ENCODE data around the gene MRPS6. TPM values are rescaled to one million over a fixed set of nuclear protein-coding genes. Genes with fewer than 3 reads are reported as not detected.

The MRPS6 gene
- total and polyA plus RNA-seq, 2 of the 13 experiments (the other 11 are each of a cell fraction or from before 2014, with no cell fraction given) = 14.2 to 26.9 TPM

DNA sequence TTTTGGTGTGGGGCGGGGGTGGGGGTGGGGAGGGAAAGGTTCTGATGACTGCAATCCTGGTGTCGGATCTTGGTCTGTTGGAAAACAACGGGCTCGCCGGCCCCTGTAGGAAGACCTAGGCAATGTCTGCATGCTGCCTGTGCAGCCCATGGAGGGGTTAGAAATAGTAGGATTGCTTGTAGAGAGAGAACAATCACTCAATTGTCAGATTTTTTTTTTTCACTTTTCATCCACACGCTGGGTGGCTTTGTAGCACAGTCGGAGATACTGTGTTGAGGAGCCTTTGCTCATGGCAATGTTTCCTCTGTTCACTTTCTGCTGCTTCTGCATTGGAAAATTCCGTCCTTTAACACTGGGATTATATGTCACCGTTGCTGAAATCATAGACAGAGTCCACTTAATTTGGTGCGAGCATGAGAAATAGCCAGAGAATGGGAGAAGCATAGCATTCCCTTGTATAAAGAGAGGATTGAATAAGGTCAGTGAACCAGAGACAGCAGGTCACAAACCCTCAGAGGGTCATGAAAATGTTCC, 107.5 kb downstream of the MRPS6 start (continued):
- TF ChIP-seq SOX13 (IDR thresholded peaks at IDR 0.05) = no peak
- peak in 1 of 2 experiments; percentile 65; a peak in 2 of 4 replicates for TF ChIP-seq SOX13 (CRISPR knock-in tag; conservative IDR thresholded peaks at IDR 0.05 in 1 of 2, IDR thresholded peaks at IDR 0.05 in 1 of 2)

DNA sequence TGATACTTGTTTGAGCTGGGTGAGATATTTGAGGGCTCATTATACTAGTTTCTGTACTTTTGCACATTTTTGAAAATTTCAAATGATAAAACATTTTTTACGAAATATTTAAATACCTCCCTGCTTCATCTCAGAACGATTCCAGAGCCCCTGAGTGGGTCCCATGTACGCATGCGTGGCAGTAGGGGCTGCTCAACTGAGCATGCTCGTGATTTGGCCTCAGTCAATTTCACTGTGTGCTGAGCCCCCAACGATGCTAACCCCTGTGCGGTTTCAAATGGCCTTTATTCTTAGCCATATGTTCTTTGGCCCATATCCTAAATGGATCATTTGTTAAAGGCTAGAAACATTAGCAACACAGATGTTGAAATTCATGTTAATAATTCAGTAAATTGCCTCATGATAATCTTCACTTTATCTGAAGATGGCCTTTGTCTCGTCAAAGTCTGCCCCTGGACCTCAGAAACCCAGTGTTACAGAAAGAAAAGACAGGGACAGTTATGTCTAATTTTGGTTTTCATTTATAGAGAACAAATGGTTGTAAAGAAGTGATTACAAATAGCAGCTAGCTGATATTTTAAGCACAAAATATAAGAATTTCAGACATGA, 108.2 kb downstream of the MRPS6 start:
- FAIRE-seq = no peak
- no peaks in the 10 kb centered on the region for H3K79me2 ChIP-seq (ENCODE audit: insufficient read depth, low read length)

More for the DNA sequence above, 108.2 kb downstream of the MRPS6 start:
- peak overlapping the region; percentile 34; the same call in 1 of the 2 replicates for H3K9ac ChIP-seq (ENCODE audit: insufficient read depth, low read depth, low read length)
- ChIA-PET CTCF (ENCODE audit: low intra/inter-chr PET ratio, low total read pairs) (no interaction called here), POLR2A (no interaction called here)
- H3K9me3 ChIP-seq (ENCODE audit: low read length) = no peaks in the 10 kb centered on the region
- in situ Hi-C loops (cut with HindIII; ENCODE audit: extremely low pct_ligation_motif_present, low pct_unique_long_range_greater_than_20kb) (no loop called here), intact Hi-C loops (cut with micrococcal nuclease; ENCODE audit: unreplicated experiment) (no loop called here)
- WGBS (ENCODE audit: low lambda C conversion rate) = 54% methylated on average over 8 of the region's 8 CpGs
- H3K4me2 ChIP-seq (ENCODE audit: low read depth, low read length) = peak overlapping the region; percentile 65
- no peaks in the 10 kb centered on the region for H3K27me3 ChIP-seq (ENCODE audit: control insufficient read depth in 1 of 2, insufficient read depth in 2 of 2, low read length in 2 of 2)
- no TSS peak for BruUV-seq (replicated peaks)
- ATAC-seq (no peak), DNase-seq (ENCODE audit: low spot score) (no peak)
- no peak for TF ChIP-seq ZNF607 (CRISPR knock-in tag; IDR thresholded peaks at IDR 0.05; ENCODE audit: borderline replicate concordance)
- no peak for TF ChIP-seq ZNF557 (CRISPR knock-in tag; IDR thresholded peaks at IDR 0.05)
- no peak for TF ChIP-seq RXRB (CRISPR knock-in tag; IDR thresholded peaks at IDR 0.05; ENCODE audit: borderline replicate concordance)
- TF ChIP-seq ZNF343 (CRISPR knock-in tag; IDR thresholded peaks at IDR 0.05) = no peak
- no peak for TF ChIP-seq SAP130 (CRISPR knock-in tag; IDR thresholded peaks at IDR 0.05; ENCODE audit: low read depth)
- TF ChIP-seq RARA (CRISPR knock-in tag; IDR thresholded peaks at IDR 0.05) = no peak
- no peak for TF ChIP-seq SP4 (CRISPR knock-in tag; IDR thresholded peaks at IDR 0.05)
- TF ChIP-seq, protein P1, sequence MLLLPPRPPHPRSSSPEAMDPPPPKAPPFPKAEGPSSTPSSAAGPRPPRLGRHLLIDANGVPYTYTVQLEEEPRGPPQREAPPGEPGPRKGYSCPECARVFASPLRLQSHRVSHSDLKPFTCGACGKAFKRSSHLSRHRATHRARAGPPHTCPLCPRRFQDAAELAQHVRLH (CRISPR knock-in tag; IDR thresholded peaks at IDR 0.05; ENCODE audit: borderline replicate concordance, low read depth) = no peak
- TF ChIP-seq, protein P2, sequence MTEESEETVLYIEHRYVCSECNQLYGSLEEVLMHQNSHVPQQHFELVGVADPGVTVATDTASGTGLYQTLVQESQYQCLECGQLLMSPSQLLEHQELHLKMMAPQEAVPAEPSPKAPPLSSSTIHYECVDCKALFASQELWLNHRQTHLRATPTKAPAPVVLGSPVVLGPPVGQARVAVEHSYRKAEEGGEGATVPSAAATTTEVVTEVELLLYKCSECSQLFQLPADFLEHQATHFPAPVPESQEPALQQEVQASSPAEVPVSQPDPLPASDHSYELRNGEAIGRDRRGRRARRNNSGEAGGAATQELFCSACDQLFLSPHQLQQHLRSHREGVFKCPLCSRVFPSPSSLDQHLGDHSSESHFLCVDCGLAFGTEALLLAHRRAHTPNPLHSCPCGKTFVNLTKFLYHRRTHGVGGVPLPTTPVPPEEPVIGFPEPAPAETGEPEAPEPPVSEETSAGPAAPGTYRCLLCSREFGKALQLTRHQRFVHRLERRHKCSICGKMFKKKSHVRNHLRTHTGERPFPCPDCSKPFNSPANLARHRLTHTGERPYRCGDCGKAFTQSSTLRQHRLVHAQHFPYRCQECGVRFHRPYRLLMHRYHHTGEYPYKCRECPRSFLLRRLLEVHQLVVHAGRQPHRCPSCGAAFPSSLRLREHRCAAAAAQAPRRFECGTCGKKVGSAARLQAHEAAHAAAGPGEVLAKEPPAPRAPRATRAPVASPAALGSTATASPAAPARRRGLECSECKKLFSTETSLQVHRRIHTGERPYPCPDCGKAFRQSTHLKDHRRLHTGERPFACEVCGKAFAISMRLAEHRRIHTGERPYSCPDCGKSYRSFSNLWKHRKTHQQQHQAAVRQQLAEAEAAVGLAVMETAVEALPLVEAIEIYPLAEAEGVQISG (CRISPR knock-in tag; IDR thresholded peaks at IDR 0.05) = no peak
- TF ChIP-seq, protein P3, sequence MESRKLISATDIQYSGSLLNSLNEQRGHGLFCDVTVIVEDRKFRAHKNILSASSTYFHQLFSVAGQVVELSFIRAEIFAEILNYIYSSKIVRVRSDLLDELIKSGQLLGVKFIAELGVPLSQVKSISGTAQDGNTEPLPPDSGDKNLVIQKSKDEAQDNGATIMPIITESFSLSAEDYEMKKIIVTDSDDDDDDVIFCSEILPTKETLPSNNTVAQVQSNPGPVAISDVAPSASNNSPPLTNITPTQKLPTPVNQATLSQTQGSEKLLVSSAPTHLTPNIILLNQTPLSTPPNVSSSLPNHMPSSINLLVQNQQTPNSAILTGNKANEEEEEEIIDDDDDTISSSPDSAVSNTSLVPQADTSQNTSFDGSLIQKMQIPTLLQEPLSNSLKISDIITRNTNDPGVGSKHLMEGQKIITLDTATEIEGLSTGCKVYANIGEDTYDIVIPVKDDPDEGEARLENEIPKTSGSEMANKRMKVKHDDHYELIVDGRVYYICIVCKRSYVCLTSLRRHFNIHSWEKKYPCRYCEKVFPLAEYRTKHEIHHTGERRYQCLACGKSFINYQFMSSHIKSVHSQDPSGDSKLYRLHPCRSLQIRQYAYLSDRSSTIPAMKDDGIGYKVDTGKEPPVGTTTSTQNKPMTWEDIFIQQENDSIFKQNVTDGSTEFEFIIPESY (CRISPR knock-in tag; IDR thresholded peaks at IDR 0.05) = no peak
- TF ChIP-seq ZNF253 (CRISPR knock-in tag; IDR thresholded peaks at IDR 0.05; ENCODE audit: borderline replicate concordance) = no peak
- no peak for TF ChIP-seq ZNF180 (CRISPR knock-in tag; IDR thresholded peaks at IDR 0.05; ENCODE audit: borderline replicate concordance, low read depth)
- no peak for TF ChIP-seq RBM22 (optimal IDR thresholded peaks at IDR 0.05; ENCODE audit: low read length)
- no peaks in the 10 kb centered on the region for H3K36me3 ChIP-seq (replicated peaks in 1 of 2; ENCODE audit: control insufficient read depth in 1 of 2, insufficient read depth in 2 of 2, low read length in 2 of 2)
- no peaks in the 10 kb centered on the region for H4K20me1 ChIP-seq (ENCODE audit: insufficient read depth, low read length)
- H3K27ac ChIP-seq (ENCODE audit: extremely low read length, insufficient read depth, low read length) = no peak overlapping the region
- H3K4me1 ChIP-seq (ENCODE audit: insufficient read depth, low read length) = peaks cover 51% of the 10 kb centered on the region
- H2AFZ ChIP-seq (ENCODE audit: low read length) = no peak overlapping the region
- H3K4me3 ChIP-seq (replicated peaks in 1 of 3; ENCODE audit: insufficient read depth in 1 of 3, low read depth in 2 of 3, low read length in 3 of 3) = 0 out of 6 replicates have a peak overlapping the region, but pooled peaks of 1 of the 3 experiments have one; percentile 11

Data from HepG2 (cell line).